AG09319 (cell line): Measurements from ENCODE around the gene RPP21.

Source experiments
- DNase-seq: peaks from one replicate; pipeline ENCODE4 v3.0.0-alpha.2; 2010; ENCODE audit warnings: low read depth; ENCODE audit errors: extremely low read depth
- TF ChIP-seq, protein P1 (sequence below): IDR thresholded peaks from 2 replicates; pipeline ENCODE4 v1.5.1; 2011; ENCODE audit warnings: low read depth, mild to moderate bottlenecking, inconsistent platforms, low read length, moderate library complexity

The RPP21 gene

DNA sequence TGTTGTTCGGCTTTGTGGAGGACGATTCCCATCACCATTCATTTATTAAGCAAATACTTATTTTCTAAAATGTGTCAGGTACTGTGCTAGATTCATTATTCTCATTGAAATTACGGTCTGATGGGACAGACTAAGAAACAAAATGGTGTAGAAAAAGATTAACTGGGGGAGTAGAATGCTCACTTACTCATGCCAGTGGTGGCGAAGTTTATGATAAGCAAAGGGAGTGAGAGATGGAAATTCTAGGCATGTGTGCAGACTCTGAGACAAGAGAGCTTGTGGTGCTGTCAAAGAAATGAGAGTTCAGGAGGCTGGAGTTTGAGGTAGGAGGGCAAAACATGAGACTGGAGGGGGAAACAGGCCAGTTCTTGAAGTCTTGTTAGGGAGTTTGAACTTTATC lies 896 bp downstream of the RPP21 start:
- TF ChIP-seq, protein P1, sequence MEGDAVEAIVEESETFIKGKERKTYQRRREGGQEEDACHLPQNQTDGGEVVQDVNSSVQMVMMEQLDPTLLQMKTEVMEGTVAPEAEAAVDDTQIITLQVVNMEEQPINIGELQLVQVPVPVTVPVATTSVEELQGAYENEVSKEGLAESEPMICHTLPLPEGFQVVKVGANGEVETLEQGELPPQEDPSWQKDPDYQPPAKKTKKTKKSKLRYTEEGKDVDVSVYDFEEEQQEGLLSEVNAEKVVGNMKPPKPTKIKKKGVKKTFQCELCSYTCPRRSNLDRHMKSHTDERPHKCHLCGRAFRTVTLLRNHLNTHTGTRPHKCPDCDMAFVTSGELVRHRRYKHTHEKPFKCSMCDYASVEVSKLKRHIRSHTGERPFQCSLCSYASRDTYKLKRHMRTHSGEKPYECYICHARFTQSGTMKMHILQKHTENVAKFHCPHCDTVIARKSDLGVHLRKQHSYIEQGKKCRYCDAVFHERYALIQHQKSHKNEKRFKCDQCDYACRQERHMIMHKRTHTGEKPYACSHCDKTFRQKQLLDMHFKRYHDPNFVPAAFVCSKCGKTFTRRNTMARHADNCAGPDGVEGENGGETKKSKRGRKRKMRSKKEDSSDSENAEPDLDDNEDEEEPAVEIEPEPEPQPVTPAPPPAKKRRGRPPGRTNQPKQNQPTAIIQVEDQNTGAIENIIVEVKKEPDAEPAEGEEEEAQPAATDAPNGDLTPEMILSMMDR: no peak
- no peak for DNase-seq

DNA sequence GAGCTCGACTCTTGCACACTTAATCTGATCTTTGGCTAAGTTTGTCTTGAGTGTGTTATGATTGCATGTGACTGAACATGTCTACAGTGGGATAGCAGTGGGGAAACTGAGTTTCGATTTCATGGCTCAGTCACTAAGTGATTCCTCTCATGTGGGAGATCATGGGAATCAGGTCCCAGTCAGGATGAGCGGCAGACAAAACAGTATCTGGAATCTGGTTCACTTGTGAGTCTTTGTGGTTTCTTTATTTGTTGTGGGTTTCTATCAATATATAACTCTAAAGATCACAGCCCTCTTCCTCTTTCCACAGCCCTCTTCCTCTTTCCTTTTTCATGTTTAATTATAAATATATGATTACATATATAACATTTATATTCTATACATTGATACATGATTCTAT lies 4.0 kb downstream of the RPP21 start:
- TF ChIP-seq, protein P1: no peak
- DNase-seq: no peak

DNA sequence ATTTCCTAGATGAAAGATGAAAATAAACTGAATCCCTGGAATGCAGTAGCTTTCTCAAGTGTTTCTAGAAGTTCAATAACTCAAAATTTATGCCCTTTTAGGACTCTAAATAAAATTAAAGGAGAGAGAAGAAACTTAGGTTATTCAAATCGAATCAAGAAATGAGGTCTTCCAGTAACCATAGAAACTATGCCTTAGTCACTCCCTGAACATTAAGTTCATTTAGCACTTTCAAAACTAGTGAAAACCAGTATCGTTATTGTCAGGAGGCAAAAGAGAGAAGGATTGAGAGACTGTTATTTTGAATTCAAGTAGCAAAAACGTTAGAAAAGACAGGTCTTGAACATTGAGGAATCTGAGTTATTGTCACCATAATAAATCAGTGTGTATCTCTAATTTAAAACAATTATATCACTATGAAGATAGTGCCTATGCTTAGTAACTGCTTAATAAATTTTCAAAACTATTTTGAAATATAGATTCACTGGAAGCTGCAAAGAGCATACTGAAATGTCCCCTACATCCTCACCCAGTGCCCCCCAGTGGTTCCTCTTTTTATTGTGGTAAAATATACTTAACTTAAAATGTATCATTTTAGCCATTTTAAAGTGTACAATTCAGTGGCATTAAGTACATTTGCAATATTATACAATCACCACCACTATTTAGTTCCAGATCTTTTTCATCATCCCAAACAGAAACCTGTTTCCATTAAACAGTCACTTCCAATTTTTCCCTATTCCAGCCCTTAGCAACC lies 4.6 kb downstream of the RPP21 start:
- no peak for DNase-seq
- TF ChIP-seq, protein P1: no peak

DNA sequence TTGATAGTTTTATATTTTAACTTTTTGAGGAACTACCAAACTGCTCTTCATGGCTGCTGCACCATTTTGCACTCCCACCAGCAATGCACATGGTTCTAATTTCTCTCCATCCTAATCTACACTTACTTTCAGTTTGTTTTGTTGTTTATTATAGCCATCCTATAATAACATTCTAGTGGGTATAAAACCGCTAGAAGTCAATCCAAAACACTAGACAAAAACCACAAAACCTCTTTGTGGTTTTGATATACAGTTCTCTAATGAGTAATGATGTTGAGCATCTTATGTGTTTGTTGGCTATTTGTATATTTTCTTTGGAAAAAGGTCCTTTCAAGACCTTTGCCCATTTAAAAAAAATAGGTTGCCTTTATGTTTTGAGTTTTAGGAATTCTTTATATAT lies 5.6 kb downstream of the RPP21 start:
- DNase-seq: no peak
- TF ChIP-seq, protein P1: no peak

DNA sequence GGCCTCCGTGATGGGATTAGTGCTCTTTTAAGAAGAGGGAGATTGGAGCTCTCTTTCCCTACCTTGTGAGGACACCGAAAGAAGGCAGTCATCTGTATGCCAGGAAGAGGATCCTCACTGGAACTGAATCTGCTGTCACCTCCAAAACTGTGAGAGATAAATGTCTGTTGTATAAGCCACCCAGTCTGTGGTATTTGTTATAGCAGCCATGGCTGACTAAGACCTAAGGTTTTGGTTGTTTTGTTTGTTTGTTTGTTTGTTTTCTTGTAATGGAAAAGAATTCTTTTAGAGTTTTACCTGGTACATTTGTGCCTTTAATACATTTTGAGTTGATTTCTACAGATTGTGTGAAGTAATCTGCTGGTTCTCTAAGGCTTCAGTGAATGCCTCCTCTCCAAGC lies 7.6 kb downstream of the RPP21 start:
- TF ChIP-seq, protein P1: no peak
- DNase-seq: no peak

DNA sequence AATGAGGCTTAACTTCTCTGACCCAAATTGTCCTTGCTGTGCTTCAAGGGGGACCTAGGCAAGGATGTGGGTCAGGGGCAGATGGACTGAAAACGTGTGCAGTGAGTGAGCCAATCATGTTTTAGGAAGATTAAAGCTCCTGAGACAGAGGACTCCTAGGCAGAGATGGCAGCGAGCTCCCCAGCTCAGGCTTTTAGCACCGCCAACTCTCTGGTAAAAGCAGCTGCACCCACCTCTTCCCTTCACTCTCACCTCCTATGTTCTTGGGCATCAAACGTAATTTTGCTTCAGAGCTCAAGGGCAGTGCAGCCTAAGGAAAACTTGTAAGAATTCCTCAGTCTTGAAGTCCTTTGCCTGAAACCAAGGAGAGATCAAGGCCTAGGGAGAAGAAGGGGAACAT lies 10.3 kb downstream of the RPP21 start:
- TF ChIP-seq, protein P1: no peak
- no peak for DNase-seq

DNA sequence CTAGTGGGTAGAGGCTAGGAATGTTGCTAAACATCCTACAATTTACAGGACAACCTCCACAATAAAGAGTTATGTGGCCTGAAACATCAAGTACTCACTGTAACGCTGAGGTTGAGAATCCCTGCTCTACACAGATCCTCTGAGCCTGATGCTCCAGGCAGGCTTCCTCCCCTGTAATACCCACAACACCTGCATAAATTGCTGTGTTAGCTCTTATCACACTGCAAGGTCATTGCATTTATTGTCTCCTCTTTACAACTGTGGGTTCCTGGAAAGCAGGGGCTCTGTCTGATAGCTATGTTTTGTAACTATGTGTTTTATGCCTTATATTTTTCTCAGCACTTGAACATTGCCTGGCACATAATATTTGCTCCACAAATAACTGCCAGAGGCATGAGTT lies 11.6 kb downstream of the RPP21 start:
- DNase-seq: no peak
- TF ChIP-seq, protein P1: no peak
